ENCODE data around the gene RBPMS2. TPM values are rescaled to one million over a fixed set of nuclear protein-coding genes. Genes with fewer than 3 reads are reported as not detected.

The RBPMS2 gene
- polyA plus RNA-seq, 1 of the 3 experiments (the other 2 are of a cell fraction): 6.5 TPM

DNA sequence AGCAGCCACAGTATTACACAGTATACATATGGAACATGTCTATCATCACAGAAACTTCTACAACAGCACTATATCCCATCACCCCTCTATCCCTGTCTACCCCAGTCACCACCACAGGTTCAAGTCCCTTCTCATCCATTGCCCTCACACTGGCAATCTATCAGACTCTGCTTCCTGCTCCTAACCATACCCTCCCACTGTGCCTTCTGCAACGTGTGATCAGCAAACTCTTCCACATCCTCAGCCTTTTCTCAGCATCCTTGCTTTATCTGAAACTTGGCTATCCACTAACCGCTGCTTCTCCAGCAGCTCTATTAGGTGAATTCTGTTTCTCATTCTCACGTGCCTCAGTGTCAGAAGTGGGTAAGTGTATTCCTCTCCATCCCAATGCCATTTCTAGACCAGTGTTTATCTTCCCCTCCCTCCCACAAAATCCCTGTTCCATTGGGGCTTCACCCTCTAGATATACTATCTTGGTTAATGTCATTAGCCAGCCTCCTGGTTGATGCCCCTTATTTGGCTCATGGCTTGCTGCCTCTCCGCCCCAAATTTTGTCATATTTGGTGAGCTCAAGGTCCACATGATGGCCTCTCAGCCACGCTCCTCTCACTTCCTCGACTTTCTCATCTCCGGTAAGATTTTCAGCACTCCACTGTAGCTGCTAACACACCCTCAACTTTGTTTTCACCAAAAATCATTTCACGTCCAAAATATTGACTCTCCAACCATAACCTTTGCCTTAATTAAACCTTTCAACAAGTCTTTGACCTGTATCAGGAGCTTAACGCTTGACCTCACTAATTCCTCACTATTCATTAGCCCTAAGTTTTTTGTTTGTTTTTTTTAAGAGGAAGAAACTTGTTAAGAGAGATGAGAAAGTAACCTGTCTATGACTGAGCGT is 69.1 kb downstream of the RBPMS2 start:
- H3K36me3 ChIP-seq (replicated peaks in 1 of 2; ENCODE audit: control insufficient read depth in 1 of 2, insufficient read depth in 2 of 2, low read length in 1 of 2): peaks cover 0 to 3% of the 10 kb centered on the region in 2 experiments
- ChIA-PET POLR2A (no interaction called here), CTCF (interaction anchor here (1.1 to 4.2 kb wide), 3 partner anchors 14 to 22 kb away, joined by 5 to 21 read pairs (median 7); no protein-coding TSS in a partner anchor)
- peaks cover 5 to 16% of the 10 kb centered on the region in 2 experiments; a peak in 3 of 4 replicates for H3K4me1 ChIP-seq (ENCODE audit: control insufficient read depth in 1 of 2, insufficient read depth in 2 of 2, low read depth in 1 of 2, low read length in 1 of 2)
- TF ChIP-seq, protein P1, sequence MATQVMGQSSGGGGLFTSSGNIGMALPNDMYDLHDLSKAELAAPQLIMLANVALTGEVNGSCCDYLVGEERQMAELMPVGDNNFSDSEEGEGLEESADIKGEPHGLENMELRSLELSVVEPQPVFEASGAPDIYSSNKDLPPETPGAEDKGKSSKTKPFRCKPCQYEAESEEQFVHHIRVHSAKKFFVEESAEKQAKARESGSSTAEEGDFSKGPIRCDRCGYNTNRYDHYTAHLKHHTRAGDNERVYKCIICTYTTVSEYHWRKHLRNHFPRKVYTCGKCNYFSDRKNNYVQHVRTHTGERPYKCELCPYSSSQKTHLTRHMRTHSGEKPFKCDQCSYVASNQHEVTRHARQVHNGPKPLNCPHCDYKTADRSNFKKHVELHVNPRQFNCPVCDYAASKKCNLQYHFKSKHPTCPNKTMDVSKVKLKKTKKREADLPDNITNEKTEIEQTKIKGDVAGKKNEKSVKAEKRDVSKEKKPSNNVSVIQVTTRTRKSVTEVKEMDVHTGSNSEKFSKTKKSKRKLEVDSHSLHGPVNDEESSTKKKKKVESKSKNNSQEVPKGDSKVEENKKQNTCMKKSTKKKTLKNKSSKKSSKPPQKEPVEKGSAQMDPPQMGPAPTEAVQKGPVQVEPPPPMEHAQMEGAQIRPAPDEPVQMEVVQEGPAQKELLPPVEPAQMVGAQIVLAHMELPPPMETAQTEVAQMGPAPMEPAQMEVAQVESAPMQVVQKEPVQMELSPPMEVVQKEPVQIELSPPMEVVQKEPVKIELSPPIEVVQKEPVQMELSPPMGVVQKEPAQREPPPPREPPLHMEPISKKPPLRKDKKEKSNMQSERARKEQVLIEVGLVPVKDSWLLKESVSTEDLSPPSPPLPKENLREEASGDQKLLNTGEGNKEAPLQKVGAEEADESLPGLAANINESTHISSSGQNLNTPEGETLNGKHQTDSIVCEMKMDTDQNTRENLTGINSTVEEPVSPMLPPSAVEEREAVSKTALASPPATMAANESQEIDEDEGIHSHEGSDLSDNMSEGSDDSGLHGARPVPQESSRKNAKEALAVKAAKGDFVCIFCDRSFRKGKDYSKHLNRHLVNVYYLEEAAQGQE (IDR thresholded peaks at IDR 0.05; ENCODE audit: low read depth, low read length): no peak
- TF ChIP-seq POLR2AphosphoS5 (IDR thresholded peaks at IDR 0.05; ENCODE audit: low read depth, low read length) (no peak), TAF1 (IDR thresholded peaks at IDR 0.05; ENCODE audit: borderline replicate concordance, low read depth, low read length) (no peak), EZH2phosphoT487 (IDR thresholded peaks at IDR 0.05; ENCODE audit: borderline replicate concordance, low read depth) (no peak), SIN3A (IDR thresholded peaks at IDR 0.05; ENCODE audit: borderline replicate concordance, low read depth, low read length) (no peak), SMC3 (IDR thresholded peaks at IDR 0.05; ENCODE audit: low read depth, low read length) (no peak), YY1 (IDR thresholded peaks at IDR 0.05; ENCODE audit: low read depth) (no peak), NRF1 (IDR thresholded peaks at IDR 0.05; ENCODE audit: low read depth, low read length) (no peak), RAD21 (IDR thresholded peaks at IDR 0.05; ENCODE audit: low read length) (no peak), MEF2A (IDR thresholded peaks at IDR 0.05; ENCODE audit: borderline replicate concordance, low read depth) (no peak), ELF1 (IDR thresholded peaks at IDR 0.05) (no peak), CHD2 (IDR thresholded peaks at IDR 0.05; ENCODE audit: low read length, partially characterized antibody) (no peak), GATA2 (CRISPR knock-in tag; IDR thresholded peaks at IDR 0.05) (no peak), TEAD4 (IDR thresholded peaks at IDR 0.05; ENCODE audit: borderline replicate concordance, insufficient read depth) (no peak)
- TF ChIP-seq, protein P2, sequence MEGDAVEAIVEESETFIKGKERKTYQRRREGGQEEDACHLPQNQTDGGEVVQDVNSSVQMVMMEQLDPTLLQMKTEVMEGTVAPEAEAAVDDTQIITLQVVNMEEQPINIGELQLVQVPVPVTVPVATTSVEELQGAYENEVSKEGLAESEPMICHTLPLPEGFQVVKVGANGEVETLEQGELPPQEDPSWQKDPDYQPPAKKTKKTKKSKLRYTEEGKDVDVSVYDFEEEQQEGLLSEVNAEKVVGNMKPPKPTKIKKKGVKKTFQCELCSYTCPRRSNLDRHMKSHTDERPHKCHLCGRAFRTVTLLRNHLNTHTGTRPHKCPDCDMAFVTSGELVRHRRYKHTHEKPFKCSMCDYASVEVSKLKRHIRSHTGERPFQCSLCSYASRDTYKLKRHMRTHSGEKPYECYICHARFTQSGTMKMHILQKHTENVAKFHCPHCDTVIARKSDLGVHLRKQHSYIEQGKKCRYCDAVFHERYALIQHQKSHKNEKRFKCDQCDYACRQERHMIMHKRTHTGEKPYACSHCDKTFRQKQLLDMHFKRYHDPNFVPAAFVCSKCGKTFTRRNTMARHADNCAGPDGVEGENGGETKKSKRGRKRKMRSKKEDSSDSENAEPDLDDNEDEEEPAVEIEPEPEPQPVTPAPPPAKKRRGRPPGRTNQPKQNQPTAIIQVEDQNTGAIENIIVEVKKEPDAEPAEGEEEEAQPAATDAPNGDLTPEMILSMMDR (IDR thresholded peaks at IDR 0.05): no peak
- no peak overlapping the region for H3K4me2 ChIP-seq
- H3K27me3 ChIP-seq (ENCODE audit: insufficient read depth): no peaks in the 10 kb centered on the region
- WGBS (ENCODE audit: low lambda C conversion rate): 88% methylated on average over 10 of the region's 10 CpGs
- DNase-seq: no peak
- no peak overlapping the region for H3K27ac ChIP-seq (ENCODE audit: low read depth in 2 of 2, low read length in 1 of 2)
- H3K9me2 ChIP-seq: no peaks in the 10 kb centered on the region
- H3K79me2 ChIP-seq (ENCODE audit: insufficient read depth): peaks cover 17% of the 10 kb centered on the region
- H2AFZ ChIP-seq (ENCODE audit: low read depth): no peak overlapping the region
- H3K4me3 ChIP-seq (ENCODE audit: low read depth in 2 of 2, low read length in 1 of 2): no peak overlapping the region
- no peaks in the 10 kb centered on the region for H3K9me3 ChIP-seq
- H4K20me1 ChIP-seq (ENCODE audit: insufficient read depth): peaks cover 9% of the 10 kb centered on the region
- H3K9ac ChIP-seq: no peak overlapping the region
- H3F3A ChIP-seq (replicated peaks; ENCODE audit: insufficient read depth): no peaks in the 10 kb centered on the region
